Neuronal stem cell (in vitro differentiated cells): ENCODE data around the gene PARM1.
A peak's percentile ranks its signal among the peaks of the same experiment; 100 is the strongest.

ENCODE experiments used
- DNase-seq: peaks from one replicate; pipeline ENCODE4 v3.0.0-alpha.2; 2013; ENCODE audit warnings: low spot score
- H2AFZ ChIP-seq: one replicate; pipeline ENCODE4 v1.6.1; 2013; ENCODE audit warnings: mild to moderate bottlenecking, low read length, inconsistent platforms
- H2AK5ac ChIP-seq: 2 replicates; pipeline ENCODE4 v1.6.1; 2013; ENCODE audit warnings: low read depth, mild to moderate bottlenecking, inconsistent platforms, low read length, moderate library complexity, mixed read lengths
- H2BK120ac ChIP-seq: 2 replicates; pipeline ENCODE4 v1.6.1; 2013; ENCODE audit warnings: low read depth, mild to moderate bottlenecking, inconsistent platforms, low read length, moderate library complexity, mixed read lengths
- H2BK12ac ChIP-seq: one replicate; pipeline ENCODE4 v1.6.1; 2013; ENCODE audit warnings: low read length, inconsistent platforms
- H2BK15ac ChIP-seq: 2 replicates; pipeline ENCODE4 v1.6.1; 2013; ENCODE audit warnings: mild to moderate bottlenecking, low read length, inconsistent platforms, mixed read lengths
- H2BK5ac ChIP-seq: one replicate; pipeline ENCODE4 v1.6.1; 2013; ENCODE audit warnings: inconsistent platforms, mild to moderate bottlenecking, low read length, moderate library complexity
- H3K14ac ChIP-seq: one replicate; pipeline ENCODE4 v1.6.1; 2013; ENCODE audit warnings: low read length, inconsistent platforms
- H3K18ac ChIP-seq: 2 replicates; pipeline ENCODE4 v1.6.1; 2013; ENCODE audit warnings: low read length, inconsistent platforms
- H3K23ac ChIP-seq: 2 replicates; pipeline ENCODE4 v1.6.1; 2013; ENCODE audit warnings: low read depth, mild to moderate bottlenecking, mixed read lengths, low read length, inconsistent platforms; ENCODE audit not compliant: poor library complexity
- H3K27ac ChIP-seq: replicated peaks from 3 replicates; pipeline ENCODE4 v1.5.1; 2013; ENCODE audit warnings: low read length, inconsistent platforms
- H3K27me3 ChIP-seq, 3 experiments: 2 replicates each; pipeline ENCODE4 v1.6.1; 2013; ENCODE audit warnings: low read length in 3 of 3, mild to moderate bottlenecking in 2 of 3, inconsistent platforms in 1 of 3, low read depth in 1 of 3, mixed read lengths in 1 of 3, moderate library complexity in 1 of 3; ENCODE audit not compliant: control insufficient read depth in 3 of 3, insufficient read depth in 3 of 3
- H3K36me3 ChIP-seq, 2 donors: replicated peaks in 1 of 2; 2 replicates each; pipeline ENCODE4 v1.6.1; 2013; ENCODE audit warnings: low read length in 2 of 2; ENCODE audit not compliant: control insufficient read depth in 2 of 2, insufficient read depth in 2 of 2
- H3K4ac ChIP-seq: 2 replicates; pipeline ENCODE4 v1.6.1; 2013; ENCODE audit warnings: inconsistent platforms, mild to moderate bottlenecking, low read length, moderate library complexity
- H3K4me1 ChIP-seq, 2 donors: 1 replicate in 1 of 2; 2 replicates in 1 of 2; pipeline ENCODE4 v1.6.1; 2013; ENCODE audit warnings: low read length in 2 of 2, low read depth in 1 of 2; ENCODE audit not compliant: control insufficient read depth in 2 of 2, insufficient read depth in 1 of 2
- H3K4me2 ChIP-seq: one replicate; pipeline ENCODE4 v1.6.1; 2013; ENCODE audit warnings: mild to moderate bottlenecking, low read length, inconsistent platforms; ENCODE audit not compliant: insufficient read depth, poor library complexity, severe bottlenecking
- H3K4me3 ChIP-seq, 2 donors: 2 replicates each; pipeline ENCODE4 v1.5.1; 2013; ENCODE audit warnings: low read length in 2 of 2, mild to moderate bottlenecking in 2 of 2, inconsistent platforms in 1 of 2, moderate library complexity in 1 of 2
- H3K79me1 ChIP-seq: one replicate; pipeline ENCODE4 v1.6.1; 2013; ENCODE audit warnings: low read depth, mild to moderate bottlenecking, inconsistent platforms, low read length, moderate library complexity
- H3K9ac ChIP-seq: one replicate; pipeline ENCODE4 v1.6.1; 2013; ENCODE audit warnings: mild to moderate bottlenecking, low read depth, low read length, inconsistent platforms; ENCODE audit not compliant: poor library complexity
- H3K9me3 ChIP-seq, 2 donors: replicated peaks in 1 of 2; 2 replicates each; pipeline versions ENCODE3 to v1.6.1; 2013; ENCODE audit warnings: low read length in 2 of 2, mild to moderate bottlenecking in 2 of 2, inconsistent platforms in 1 of 2, low read depth in 1 of 2, mixed read lengths in 1 of 2, moderate library complexity in 1 of 2; ENCODE audit not compliant: control insufficient read depth in 2 of 2, insufficient read depth in 1 of 2
- H4K8ac ChIP-seq: one replicate; pipeline ENCODE4 v1.6.1; 2013; ENCODE audit warnings: low read depth, mild to moderate bottlenecking, inconsistent platforms, low read length, moderate library complexity
- H4K91ac ChIP-seq: one replicate; pipeline ENCODE4 v1.6.1; 2013; ENCODE audit warnings: low read length, low read depth, mild to moderate bottlenecking, inconsistent platforms; ENCODE audit not compliant: poor library complexity
- WGBS, 2 donors: extraction: QIAGEN DNeasy Blood & Tissue Kit; methylation state at CpG; one replicate each; pipeline ENCODE4 v1.1.7; 2013; ENCODE audit warnings: missing lambda C conversion rate in 2 of 2, mixed read lengths in 1 of 2; ENCODE audit not compliant: insufficient read length in 2 of 2, insufficient replicate concordance in 1 of 2; ENCODE audit errors: extremely low coverage in 2 of 2; 5-methylcytosine and 5-hydroxymethylcytosine counted together

PARM1 gene

GRCh38 chr4:75058486-75058885 is 125.6 kb downstream of the PARM1 start:
- Histone ChIP-seq H3K27me3 (no peaks in the 10 kb centered on the region), H3K18ac (peak overlapping the region; percentile 63), H3K14ac (peak overlapping the region; percentile 63), H3K23ac (peak overlapping the region; percentile 82), H3K4me1 (peaks cover 0 to 1% of the 10 kb centered on the region in 2 donors), H2AFZ (no peak overlapping the region), H3K4me3 (no peak overlapping the region), H2BK5ac (no peak overlapping the region), H3K27ac (no peak overlapping the region), H2BK12ac (no peak overlapping the region), H3K36me3 (no peaks in the 10 kb centered on the region), H3K9ac (no peak overlapping the region), H3K79me1 (no peaks in the 10 kb centered on the region), H4K91ac (no peak overlapping the region), H2AK5ac (peak overlapping the region; percentile 41), H2BK15ac (peak overlapping the region; percentile 43), H3K4ac (no peak overlapping the region), H3K9me3 (no peaks in the 10 kb centered on the region), H3K4me2 (no peak overlapping the region), H2BK120ac (no peak overlapping the region), H4K8ac (no peak overlapping the region)
- DNase-seq, result no peak
- WGBS, 2 donors, result no CpG with 5 or more reads among the region's 10 CpGs

- Histone ChIP-seq H3K27me3 (no peaks in the 10 kb centered on the region), H4K8ac (no peak overlapping the region), H3K14ac (no peak overlapping the region), H3K4me3 (no peak overlapping the region), H3K9me3 (no peaks in the 10 kb centered on the region), H2AK5ac (no peak overlapping the region), H3K4me2 (no peak overlapping the region), H3K36me3 (no peaks in the 10 kb centered on the region), H2BK15ac (no peak overlapping the region), H2BK12ac (no peak overlapping the region), H3K27ac (no peak overlapping the region), H2AFZ (no peak overlapping the region), H3K4me1 (no peaks in the 10 kb centered on the region), H2BK120ac (no peak overlapping the region), H3K23ac (no peak overlapping the region), H3K9ac (no peak overlapping the region), H3K4ac (no peak overlapping the region), H3K18ac (no peak overlapping the region), H2BK5ac (no peak overlapping the region), H3K79me1 (no peaks in the 10 kb centered on the region), H4K91ac (no peak overlapping the region)
- WGBS, 2 donors, result no CpG with 5 or more reads among the region's 3 CpGs
- no peak for DNase-seq
These were observed 130.5 kb downstream of the PARM1 start for GRCh38 chr4:75063433-75063832.

- Histone ChIP-seq H3K9me3 (no peaks in the 10 kb centered on the region), H3K4me3 (no peak overlapping the region), H2AK5ac (no peak overlapping the region), H3K4me1 (no peaks in the 10 kb centered on the region), H2BK5ac (no peak overlapping the region), H3K23ac (no peak overlapping the region), H3K18ac (no peak overlapping the region), H3K4ac (no peak overlapping the region), H3K79me1 (no peaks in the 10 kb centered on the region), H4K8ac (no peak overlapping the region), H3K9ac (no peak overlapping the region), H2AFZ (no peak overlapping the region), H3K27me3 (no peaks in the 10 kb centered on the region), H2BK15ac (no peak overlapping the region), H3K27ac (no peak overlapping the region), H3K14ac (no peak overlapping the region), H2BK12ac (no peak overlapping the region), H4K91ac (no peak overlapping the region), H2BK120ac (no peak overlapping the region), H3K36me3 (no peaks in the 10 kb centered on the region), H3K4me2 (no peak overlapping the region)
- DNase-seq, result no peak
These were observed 133.0 kb downstream of the PARM1 start for GRCh38 chr4:75065909-75066308.

- Histone ChIP-seq H2BK5ac (no peak overlapping the region), H3K4me3 (no peak overlapping the region), H3K9me3 (no peaks in the 10 kb centered on the region), H3K4me2 (no peak overlapping the region), H3K36me3 (no peaks in the 10 kb centered on the region), H3K14ac (no peak overlapping the region), H3K27ac (no peak overlapping the region), H2AFZ (no peak overlapping the region), H3K79me1 (no peaks in the 10 kb centered on the region), H3K18ac (no peak overlapping the region), H3K9ac (no peak overlapping the region), H2BK120ac (no peak overlapping the region), H2AK5ac (no peak overlapping the region), H2BK12ac (no peak overlapping the region), H2BK15ac (no peak overlapping the region), H3K4me1 (peaks cover 0 to 2% of the 10 kb centered on the region in 2 donors), H3K23ac (no peak overlapping the region), H3K27me3 (no peaks in the 10 kb centered on the region), H4K8ac (no peak overlapping the region), H4K91ac (no peak overlapping the region), H3K4ac (no peak overlapping the region)
- no CpG with 5 or more reads among the region's 7 CpGs for WGBS, 2 donors
- no peak for DNase-seq
These were observed 136.7 kb downstream of the PARM1 start for GRCh38 chr4:75069493-75070074.
